H1 (cell line): ENCODE data around the gene DPP10. TPM values are rescaled to one million over a fixed set of nuclear protein-coding genes. Genes with fewer than 3 reads are reported as not detected.

ENCODE experiments used
- CHD7 ChIP-seq: fragments of 300-600 bp; sonication (generic); IDR thresholded peaks from 2 replicates; pipeline ENCODE4 v1.7.1; 2012; ENCODE audit warnings: low read length, moderate library complexity, mild to moderate bottlenecking, inconsistent platforms; ENCODE audit not compliant: insufficient replicate concordance
- polyA plus RNA-seq, 7 experiments: library from polyadenylated mRNA; depleted of rRNA in 3 of 7; stranded (reverse) in 5 of 7; unstranded in 2 of 7; fragments of >200 nt in 5 of 7; fragments of 200-250 nt in 2 of 7; gene quantifications; 1 replicate in 5 of 7; 2 replicates in 1 of 7; 4 replicates in 1 of 7; pipeline versions ENCODE4 v1.2.1 to v1.2.3, GENCODE V29; 2011 to 2013; ENCODE audit warnings: missing spikeins in 2 of 7, mixed read lengths in 2 of 7
- total RNA-seq: library from RNA; stranded (reverse); fragmentation: NEBNext Ultra II Directional; extraction: Animal tissue kit (Norgen Biotek cat#: 25700); gene quantifications from 2 replicates; pipeline ENCODE4 v1.2.1, GENCODE V29; 2021

The DPP10 gene
- total and polyA plus RNA-seq, 2 of the 8 experiments (the other 6 are each of a cell fraction or from before 2014, with no cell fraction given): 3.3 to 7.2 TPM

GRCh38 chr2:114724454-114724853 is 282.0 kb downstream of the DPP10 start (continued):
- TF ChIP-seq CHD7: no peak
- TF ChIP-seq, all 59 proteins: peak for 0
